A549 (cell line): Measurements from ENCODE around the gene NMUR2.

ENCODE experiments used
- CEBPB ChIP-seq, 2 experiments: fragments of >200 bp in 1 of 2; sonication (Bioruptor Twin) in 1 of 2; formaldehyde crosslinking in 1 of 2; IDR thresholded peaks; 2 replicates each; pipeline ENCODE4 v1.6.1; 2012 to 2016
- TF ChIP-seq, protein P1 (sequence below): fragments of >200 bp; sonication (Bioruptor Twin); formaldehyde crosslinking; IDR thresholded peaks from 3 replicates; pipeline ENCODE4 v1.5.1; 2016

DNA sequence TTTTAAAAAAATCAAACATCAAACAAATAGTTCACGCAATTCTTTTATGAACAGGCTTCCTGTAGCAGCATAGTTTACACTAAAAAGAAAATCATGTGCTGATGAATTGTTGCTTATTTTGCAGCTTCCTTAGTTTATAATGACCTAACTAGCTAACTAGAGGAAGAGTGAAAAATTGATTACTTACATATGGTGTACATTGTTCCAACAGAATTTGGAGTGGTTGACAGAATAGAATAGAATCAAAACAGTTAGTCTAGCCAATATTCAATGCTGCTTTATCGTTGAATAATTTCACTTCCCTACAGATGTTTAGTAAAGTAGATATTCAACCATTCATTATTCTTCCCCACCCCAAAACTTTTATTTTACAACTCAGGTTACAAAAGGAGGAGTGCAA, 4.2 kb downstream of the NMUR2 start:
- TF ChIP-seq CEBPB (IDR thresholded peaks at IDR 0.05), result no peak
- TF ChIP-seq, protein P1, sequence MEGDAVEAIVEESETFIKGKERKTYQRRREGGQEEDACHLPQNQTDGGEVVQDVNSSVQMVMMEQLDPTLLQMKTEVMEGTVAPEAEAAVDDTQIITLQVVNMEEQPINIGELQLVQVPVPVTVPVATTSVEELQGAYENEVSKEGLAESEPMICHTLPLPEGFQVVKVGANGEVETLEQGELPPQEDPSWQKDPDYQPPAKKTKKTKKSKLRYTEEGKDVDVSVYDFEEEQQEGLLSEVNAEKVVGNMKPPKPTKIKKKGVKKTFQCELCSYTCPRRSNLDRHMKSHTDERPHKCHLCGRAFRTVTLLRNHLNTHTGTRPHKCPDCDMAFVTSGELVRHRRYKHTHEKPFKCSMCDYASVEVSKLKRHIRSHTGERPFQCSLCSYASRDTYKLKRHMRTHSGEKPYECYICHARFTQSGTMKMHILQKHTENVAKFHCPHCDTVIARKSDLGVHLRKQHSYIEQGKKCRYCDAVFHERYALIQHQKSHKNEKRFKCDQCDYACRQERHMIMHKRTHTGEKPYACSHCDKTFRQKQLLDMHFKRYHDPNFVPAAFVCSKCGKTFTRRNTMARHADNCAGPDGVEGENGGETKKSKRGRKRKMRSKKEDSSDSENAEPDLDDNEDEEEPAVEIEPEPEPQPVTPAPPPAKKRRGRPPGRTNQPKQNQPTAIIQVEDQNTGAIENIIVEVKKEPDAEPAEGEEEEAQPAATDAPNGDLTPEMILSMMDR, result no peak
